GM19099 (cell line): Measurements from ENCODE around the gene PPP2CA.

Experiments
- POLR2A ChIP-seq: IDR thresholded peaks from 3 replicates; pipeline ENCODE4 v1.6.1; 2011; ENCODE audit warnings: low read depth; ENCODE audit not compliant: insufficient read length; ENCODE audit errors: extremely low read depth

Gene PPP2CA

GRCh38 chr5:134225780-134226440 is at the start of gene PPP2CA:
Gene PPP2CA, minus strand, starts transcription at chr5:134226073. Its CDS starts 212 bp downstream, at chr5:134225861.
- TF ChIP-seq POLR2A = peak; percentile 71

GRCh38 chr5:134273642-134274395 is 47.9 kb upstream of the PPP2CA start:
- TF ChIP-seq POLR2A = no peak

- no peak for TF ChIP-seq POLR2A
These were observed 45.2 kb upstream of the PPP2CA start for GRCh38 chr5:134271059-134271458.

- TF ChIP-seq POLR2A = no peak
These were observed 43.0 kb upstream of the PPP2CA start for GRCh38 chr5:134268919-134269318.

GRCh38 chr5:134268019-134268601 is 42.2 kb upstream of the PPP2CA start:
- no peak for TF ChIP-seq POLR2A

GRCh38 chr5:134267366-134268018 is 41.6 kb upstream of the PPP2CA start:
- TF ChIP-seq POLR2A = no peak

GRCh38 chr5:134263801-134264200 is 37.9 kb upstream of the PPP2CA start:
- no peak for TF ChIP-seq POLR2A

- no peak for TF ChIP-seq POLR2A
These were observed 33.0 kb upstream of the PPP2CA start for GRCh38 chr5:134258896-134259295.

- TF ChIP-seq POLR2A = no peak
These were observed 31.3 kb upstream of the PPP2CA start for GRCh38 chr5:134257176-134257575.

- TF ChIP-seq POLR2A = no peak
These were observed 29.7 kb upstream of the PPP2CA start for GRCh38 chr5:134255418-134256150.

- TF ChIP-seq POLR2A = no peak
These were observed 26.8 kb upstream of the PPP2CA start for GRCh38 chr5:134252671-134253070.

GRCh38 chr5:134250949-134251348 is 25.1 kb upstream of the PPP2CA start:
- TF ChIP-seq POLR2A = no peak

- no peak for TF ChIP-seq POLR2A
These were observed 23.9 kb upstream of the PPP2CA start for GRCh38 chr5:134249469-134250379.

- no peak for TF ChIP-seq POLR2A
These were observed 22.4 kb upstream of the PPP2CA start for GRCh38 chr5:134248256-134248655.
